ENCODE data around the gene NKX2-3. TPM values are rescaled to one million over a fixed set of nuclear protein-coding genes. Genes with fewer than 3 reads are reported as not detected.

The NKX2-3 gene
- total RNA-seq (not detected), polyA plus RNA-seq (ENCODE audit: insufficient read depth, low read depth, low replicate concordance) (not detected)
- long read RNA-seq, donor 1, result 0 reads
- long read RNA-seq, donor 2, result 0 reads
- long read RNA-seq, donor 3, result 0 reads
- long read RNA-seq, donor 4, result 0 reads
- long read RNA-seq, donor 5, result 0 reads
- long read RNA-seq, donor 6, result 0 reads
- long read RNA-seq, donor 7, result 0 reads
- long read RNA-seq, donor 8, result 0 reads
- long read RNA-seq, donor 9, result 0 reads
- long read RNA-seq, donor 10, result 0 reads

GRCh38 chr10:99532687-99533495 is at the start of gene NKX2-3:
Gene NKX2-3, plus strand, starts transcription at chr10:99532942. Its CDS starts 190 bp downstream, at chr10:99533132.
- FAIRE-seq (no peak), DNase-seq (peak in 4 of 5 donors; percentile 73 to 89 (median 76))
- peaks cover 0 to 14% (median 0%) of the 10 kb centered on the region in 3 donors for H3K4me1 ChIP-seq (ENCODE audit: control insufficient read depth in 2 of 3, insufficient read depth in 2 of 3, low read depth in 1 of 3, low read length in 3 of 3)
- H3K27ac ChIP-seq (ENCODE audit: low read depth in 2 of 2, low read length in 2 of 2), result no peak within 1 kb of the TSS
- H3K36me3 ChIP-seq (ENCODE audit: control insufficient read depth in 2 of 3, insufficient read depth in 3 of 3, low read length in 3 of 3), result no peaks in the 10 kb centered on the region
- TF ChIP-seq CTCF (IDR thresholded peaks at IDR 0.05; ENCODE audit: borderline replicate concordance, extremely low read depth, insufficient read depth), result no peak
- intact Hi-C loops (cut with DNase I), result no loop called here
- H3K27me3 ChIP-seq (ENCODE audit: control insufficient read depth, insufficient read depth, low read length), result peaks cover 79% of the 10 kb centered on the region
- no peak within 1 kb of the TSS for H3K4me3 ChIP-seq (ENCODE audit: low read length in 3 of 3)
- no peak within 1 kb of the TSS for H3K9ac ChIP-seq (ENCODE audit: low read length in 3 of 3)
- H3K9me3 ChIP-seq (ENCODE audit: control insufficient read depth in 2 of 3, insufficient read depth in 1 of 3, low read length in 3 of 3), result no peaks in the 10 kb centered on the region

- peaks cover 2% of the 10 kb centered on the region for H3K27me3 ChIP-seq (ENCODE audit: control insufficient read depth, insufficient read depth, low read length)
- peak in 1 of 5 donors; percentile 3 for DNase-seq
- FAIRE-seq, result no peak
These were observed 47.8 kb upstream of the NKX2-3 start for GRCh38 chr10:99484626-99485581.

More at GRCh38 chr10:99484626-99485581, 47.8 kb upstream of the NKX2-3 start:
- H3K4me3 ChIP-seq (ENCODE audit: low read length in 3 of 3), result no peak overlapping the region
- no peaks in the 10 kb centered on the region for H3K36me3 ChIP-seq (ENCODE audit: control insufficient read depth in 2 of 3, insufficient read depth in 3 of 3, low read length in 3 of 3)
- H3K9ac ChIP-seq (ENCODE audit: low read length in 3 of 3), result no peak overlapping the region
- H3K27ac ChIP-seq (ENCODE audit: low read depth in 2 of 2, low read length in 2 of 2), result no peak overlapping the region
- intact Hi-C loops (cut with DNase I), result no loop called here
- TF ChIP-seq CTCF (IDR thresholded peaks at IDR 0.05; ENCODE audit: borderline replicate concordance, extremely low read depth, insufficient read depth), result no peak
- no peaks in the 10 kb centered on the region for H3K9me3 ChIP-seq (ENCODE audit: control insufficient read depth in 2 of 3, insufficient read depth in 1 of 3, low read length in 3 of 3)
- H3K4me1 ChIP-seq (ENCODE audit: control insufficient read depth in 2 of 3, insufficient read depth in 2 of 3, low read depth in 1 of 3, low read length in 3 of 3), result no peaks in the 10 kb centered on the region
